22Rv1 (cell line): Measurements from ENCODE around the gene CBX5.

Experiments used
- H3K27ac ChIP-seq: fragments of 450-650 bp; 2 replicates; pipeline ENCODE4 v1.5.1; 2017
- ZFX ChIP-seq: fragments of 450-650 bp; IDR thresholded peaks from 2 replicates; pipeline ENCODE4 v1.6.1; 2017; ENCODE audit warnings: antibody characterized with exemption, borderline replicate concordance
- TF ChIP-seq, protein P1 (sequence below): fragments of 450-650 bp; IDR thresholded peaks from 2 replicates; pipeline ENCODE4 v1.5.1; 2017; ENCODE audit warnings: mild to moderate bottlenecking

The CBX5 gene

DNA sequence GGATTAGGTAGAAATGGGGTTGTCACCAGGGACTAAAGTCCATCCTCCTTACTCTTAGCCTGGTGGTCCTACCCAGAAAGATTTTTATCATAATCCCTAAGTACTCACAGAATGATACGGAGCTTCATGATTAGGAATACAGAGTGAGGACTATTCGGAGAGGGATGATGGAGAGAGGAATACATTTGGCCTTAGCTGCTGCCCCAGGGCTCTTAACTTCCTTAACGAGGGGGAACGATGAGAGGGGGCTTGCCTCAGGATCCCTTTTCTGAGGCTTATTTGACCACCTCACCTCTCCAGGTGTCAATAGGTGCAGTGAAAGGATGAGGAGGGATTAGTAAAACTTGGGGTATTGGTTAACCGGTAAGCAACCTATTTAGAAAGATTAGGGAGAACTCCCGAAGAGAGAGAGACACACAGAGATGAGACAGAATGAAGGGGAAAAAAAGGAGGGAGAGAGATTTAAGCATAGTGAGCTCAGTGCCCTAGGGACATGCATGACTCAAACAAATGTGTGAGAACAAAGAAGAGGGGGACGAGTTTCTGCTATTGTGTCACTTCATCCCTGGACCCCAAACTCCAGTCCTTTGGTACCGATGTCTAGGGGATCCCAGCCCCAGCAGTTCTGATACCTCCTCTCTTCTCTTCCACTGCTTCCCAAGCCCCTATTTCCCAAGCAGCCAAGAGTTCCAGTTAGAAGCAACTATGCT, 19.7 kb upstream of the CBX5 start:
- no peak for TF ChIP-seq ZFX
- TF ChIP-seq, protein P1, sequence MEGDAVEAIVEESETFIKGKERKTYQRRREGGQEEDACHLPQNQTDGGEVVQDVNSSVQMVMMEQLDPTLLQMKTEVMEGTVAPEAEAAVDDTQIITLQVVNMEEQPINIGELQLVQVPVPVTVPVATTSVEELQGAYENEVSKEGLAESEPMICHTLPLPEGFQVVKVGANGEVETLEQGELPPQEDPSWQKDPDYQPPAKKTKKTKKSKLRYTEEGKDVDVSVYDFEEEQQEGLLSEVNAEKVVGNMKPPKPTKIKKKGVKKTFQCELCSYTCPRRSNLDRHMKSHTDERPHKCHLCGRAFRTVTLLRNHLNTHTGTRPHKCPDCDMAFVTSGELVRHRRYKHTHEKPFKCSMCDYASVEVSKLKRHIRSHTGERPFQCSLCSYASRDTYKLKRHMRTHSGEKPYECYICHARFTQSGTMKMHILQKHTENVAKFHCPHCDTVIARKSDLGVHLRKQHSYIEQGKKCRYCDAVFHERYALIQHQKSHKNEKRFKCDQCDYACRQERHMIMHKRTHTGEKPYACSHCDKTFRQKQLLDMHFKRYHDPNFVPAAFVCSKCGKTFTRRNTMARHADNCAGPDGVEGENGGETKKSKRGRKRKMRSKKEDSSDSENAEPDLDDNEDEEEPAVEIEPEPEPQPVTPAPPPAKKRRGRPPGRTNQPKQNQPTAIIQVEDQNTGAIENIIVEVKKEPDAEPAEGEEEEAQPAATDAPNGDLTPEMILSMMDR = no peak
- no peak overlapping the region for H3K27ac ChIP-seq

DNA sequence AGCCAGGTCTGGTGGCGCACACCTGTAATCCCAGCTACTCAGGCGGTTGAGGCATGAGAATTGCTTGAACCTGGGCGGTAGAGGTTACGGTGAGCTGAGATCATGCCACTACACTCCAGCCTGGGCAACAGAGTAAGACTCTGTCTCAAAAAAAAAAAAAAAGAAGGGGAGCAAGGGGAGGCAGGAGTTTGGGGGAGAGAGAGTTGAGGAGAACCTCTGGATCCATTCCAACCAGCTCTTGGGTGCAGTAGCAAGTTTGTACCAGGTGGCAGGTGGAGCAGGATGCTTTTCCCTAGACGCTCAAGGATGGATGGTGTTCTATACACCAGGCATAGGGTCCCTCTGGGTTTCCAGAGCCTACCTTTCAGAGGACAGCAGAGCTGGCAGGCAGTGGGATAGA, 19.0 kb upstream of the CBX5 start:
- no peak for TF ChIP-seq ZFX
- TF ChIP-seq, protein P1 = no peak
- H3K27ac ChIP-seq = no peak overlapping the region

DNA sequence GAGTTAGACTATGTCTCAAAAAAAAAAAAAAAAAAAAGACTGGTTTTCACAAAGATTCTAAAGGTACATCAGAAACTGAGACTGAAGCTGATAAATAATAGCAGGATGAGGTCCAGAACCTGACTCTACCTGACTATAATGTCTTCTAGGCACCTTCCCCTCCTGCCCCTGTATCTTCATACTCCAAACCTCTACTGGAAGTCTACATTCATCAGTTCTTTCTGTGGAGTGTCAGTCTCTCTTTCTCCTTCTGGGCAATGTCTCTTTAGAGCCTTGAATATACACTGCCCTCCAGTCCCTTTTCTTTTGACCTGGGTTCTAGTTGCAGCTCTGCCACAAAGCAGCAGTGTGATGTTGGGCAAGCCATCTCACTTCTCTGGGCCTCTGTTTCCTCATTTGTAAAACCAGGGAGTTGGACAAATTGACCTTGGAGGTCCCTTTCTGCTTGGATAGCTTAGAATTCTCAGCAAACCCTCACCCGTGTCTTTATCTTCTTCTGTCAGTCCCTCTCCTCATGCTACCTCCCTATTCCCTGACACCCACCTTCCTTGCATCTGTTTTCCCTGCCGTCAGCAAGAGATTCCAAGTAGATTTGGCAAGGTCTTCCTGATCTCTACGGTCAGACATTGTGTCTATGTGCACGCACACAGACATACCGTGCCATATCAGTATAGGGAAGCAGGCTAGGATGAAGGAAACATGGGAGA, 16.6 kb upstream of the CBX5 start:
- H3K27ac ChIP-seq = no peak overlapping the region
- TF ChIP-seq, protein P1 = no peak
- TF ChIP-seq ZFX = no peak

DNA sequence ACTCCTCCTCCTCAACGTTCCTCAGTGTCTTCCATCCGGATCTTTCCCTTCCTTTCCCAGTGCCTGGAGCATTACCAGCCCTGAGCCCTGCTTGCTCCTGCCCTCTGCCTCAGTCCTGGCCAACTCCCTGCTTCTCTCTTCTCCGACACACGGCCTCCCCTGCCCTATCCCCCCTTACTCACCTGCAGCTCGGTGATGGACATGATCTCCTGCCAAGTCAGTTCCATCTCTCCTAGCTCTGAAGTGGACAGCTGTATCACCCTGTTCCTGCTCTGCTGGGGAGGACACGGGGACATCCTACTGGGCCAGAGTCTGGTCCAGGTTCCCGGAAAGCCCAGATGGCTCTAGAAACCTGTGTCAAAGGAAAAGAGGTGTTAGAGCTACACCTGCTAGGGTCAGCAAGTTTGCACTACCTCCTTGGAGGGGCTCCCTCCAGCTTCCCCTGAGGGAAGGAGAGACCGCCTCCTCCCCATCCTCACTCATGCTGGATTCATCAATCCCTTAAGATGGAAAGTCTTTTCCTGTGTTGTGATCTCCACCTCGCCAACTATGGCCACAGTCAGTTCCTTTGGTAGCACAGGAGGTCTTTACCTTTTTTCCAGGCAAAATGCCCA, 15.1 kb upstream of the CBX5 start:
- H3K27ac ChIP-seq = no peak overlapping the region
- TF ChIP-seq, protein P1 = no peak
- TF ChIP-seq ZFX = no peak

DNA sequence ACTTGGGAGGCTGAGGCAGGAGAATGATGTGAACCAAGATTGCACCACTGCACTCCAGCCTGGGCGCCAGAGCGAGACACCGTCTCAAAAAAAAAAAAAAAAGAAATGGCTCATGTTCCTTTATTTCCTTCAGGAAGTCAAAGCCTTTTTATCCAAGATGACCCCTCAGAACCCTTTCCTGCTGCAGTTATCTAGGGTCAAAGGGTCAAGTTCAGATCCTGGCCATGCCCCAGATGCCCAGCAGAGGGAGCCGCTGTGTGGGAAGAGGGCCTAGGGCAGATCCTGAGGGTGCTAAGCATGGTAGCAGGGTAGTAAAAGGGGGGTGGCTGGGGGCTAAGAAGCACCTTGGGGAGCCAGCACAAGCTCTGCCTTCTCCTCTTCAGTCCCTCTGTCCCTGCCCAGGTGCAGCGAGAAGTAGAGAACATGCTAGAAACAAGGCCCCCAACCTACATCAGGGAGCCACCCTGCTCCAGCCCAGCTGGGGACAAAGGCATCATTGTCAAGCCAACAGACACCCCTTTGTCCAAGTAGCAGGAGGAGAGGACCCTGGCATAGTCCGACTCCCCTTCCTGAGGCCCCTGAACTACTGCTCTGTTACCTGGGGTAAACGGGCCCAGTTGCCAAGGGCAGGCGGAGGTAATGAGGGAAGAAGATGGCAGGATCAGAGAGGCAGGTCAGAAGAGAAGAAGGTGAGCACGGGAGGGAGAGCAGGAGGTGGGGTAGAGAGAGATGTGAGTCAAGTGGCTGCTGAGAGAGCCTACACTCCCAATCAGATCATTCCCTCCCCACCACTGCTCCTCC, 14.4 kb upstream of the CBX5 start:
- no peak overlapping the region for H3K27ac ChIP-seq
- TF ChIP-seq, protein P1 = peak; percentile 98
- TF ChIP-seq ZFX = no peak

DNA sequence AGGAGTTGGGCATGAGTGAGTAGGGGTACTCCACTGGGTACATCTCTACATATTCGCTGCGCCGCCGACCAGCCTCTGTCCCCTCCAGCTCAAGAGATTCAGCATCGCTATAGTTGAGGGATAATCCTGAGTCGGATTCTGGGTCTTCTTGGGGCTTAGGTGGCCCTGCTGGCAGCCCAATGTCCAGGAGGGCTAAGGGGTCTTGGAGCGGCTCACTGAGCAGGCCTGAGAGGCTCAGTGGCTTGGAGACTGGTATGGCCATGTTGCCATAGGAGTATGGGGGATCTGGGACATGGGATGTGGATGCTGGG, 13.0 kb upstream of the CBX5 start:
- TF ChIP-seq, protein P1 = no peak
- TF ChIP-seq ZFX = no peak
- no peak overlapping the region for H3K27ac ChIP-seq
